GM21619 (cell line): ENCODE data around the gene OCA2.
"Not testable (repeated sequence)": the region's sequence is repeated elsewhere in the genome, so short reads cannot be mapped to it uniquely, and the experiment has no call there.

Source experiments
- ATAC-seq: cut with Tn5 transposase; IDR thresholded peaks from one replicate; pipeline ENCODE4 v1.9.1; 2021; ENCODE audit not compliant: unreplicated experiment

Gene OCA2

GRCh38 chr15:28026221-28026620, 72.9 kb downstream of the OCA2 start:
- ATAC-seq, result no peak

- ATAC-seq, result no peak
These were observed 73.7 kb downstream of the OCA2 start for GRCh38 chr15:28025413-28025812.

GRCh38 chr15:28024889-28025250, 74.2 kb downstream of the OCA2 start:
- no peak for ATAC-seq

DNA sequence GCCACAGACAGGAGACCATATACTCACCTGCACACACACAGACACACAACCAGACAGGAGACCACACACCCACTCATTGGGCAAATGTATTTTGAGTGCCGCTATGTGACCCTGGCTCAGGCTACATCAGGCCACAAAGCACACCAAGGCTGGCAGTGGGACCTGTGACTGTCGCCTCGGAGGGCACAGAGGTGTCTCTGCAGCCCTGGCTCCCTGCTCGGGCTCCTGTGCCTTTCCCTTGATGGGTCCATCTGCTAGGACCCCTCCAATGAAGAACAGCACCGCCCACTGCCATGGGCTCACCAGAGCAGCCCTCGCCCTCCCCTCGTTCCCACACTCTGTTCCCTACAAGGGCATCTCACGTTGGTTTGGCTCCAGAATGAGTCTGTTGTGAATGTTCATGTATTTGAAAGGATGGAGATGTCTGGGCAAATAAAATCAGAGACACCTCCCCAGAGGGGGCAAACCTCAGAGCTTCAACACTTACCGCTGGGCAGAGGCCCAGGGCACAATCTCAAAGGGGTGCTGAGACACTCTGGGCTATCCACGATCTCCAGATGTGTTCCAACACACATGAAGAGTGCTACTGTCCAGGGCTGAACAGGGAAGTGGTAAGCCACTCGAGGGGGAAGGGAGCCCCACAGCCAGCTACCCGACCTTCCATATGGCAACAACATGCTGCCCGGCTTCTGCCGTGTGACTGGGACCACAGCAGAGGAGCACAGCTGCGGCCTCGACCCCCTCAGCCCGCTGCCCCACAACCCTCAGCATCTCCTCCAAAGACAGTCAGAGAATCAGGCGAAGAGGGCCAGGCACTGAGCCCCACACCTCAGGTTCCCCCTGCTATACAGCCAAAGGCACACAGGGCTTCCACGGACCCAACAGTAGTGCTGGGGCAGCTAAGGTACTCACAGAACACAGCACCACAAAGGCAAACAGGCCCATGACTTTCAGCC, 74.9 kb downstream of the OCA2 start:
- ATAC-seq, result no peak

DNA sequence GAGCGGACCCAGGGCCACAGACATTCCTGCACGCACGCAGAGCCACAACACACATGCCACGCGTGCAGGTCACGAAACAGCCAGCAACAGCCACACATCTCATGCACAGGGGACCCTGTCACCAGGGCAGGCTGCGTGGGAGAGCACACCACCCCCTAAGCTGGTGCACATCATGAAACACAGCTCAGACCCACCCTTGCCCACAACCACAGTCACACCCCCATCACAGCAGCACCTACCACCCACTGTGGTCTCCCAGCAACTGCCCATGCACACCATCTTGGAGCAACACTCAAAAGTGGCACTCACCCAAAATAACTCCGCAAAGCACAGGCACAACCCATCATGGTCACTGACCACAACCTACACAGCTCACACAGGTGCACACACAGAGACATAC, 75.7 kb downstream of the OCA2 start:
- no peak for ATAC-seq

DNA sequence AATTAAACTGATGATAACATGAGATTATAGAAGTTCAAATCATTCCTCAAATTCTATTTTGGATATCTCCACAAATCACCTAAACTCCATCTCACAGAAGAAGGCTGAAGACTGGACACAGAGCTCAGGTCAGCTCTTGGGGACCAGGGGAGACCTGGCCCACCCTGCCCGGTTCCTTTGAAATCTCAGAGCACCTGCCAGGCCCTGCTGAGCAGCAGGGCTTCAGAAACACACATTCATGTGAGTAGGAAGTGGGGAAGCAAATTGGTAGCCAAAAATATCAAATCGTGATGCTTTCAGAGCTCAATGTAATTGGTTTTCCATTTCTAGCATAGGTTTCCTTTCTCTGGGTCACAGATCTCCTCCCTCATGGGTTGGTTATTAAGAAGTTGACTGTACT, 76.2 kb downstream of the OCA2 start:
- ATAC-seq, result no peak

DNA sequence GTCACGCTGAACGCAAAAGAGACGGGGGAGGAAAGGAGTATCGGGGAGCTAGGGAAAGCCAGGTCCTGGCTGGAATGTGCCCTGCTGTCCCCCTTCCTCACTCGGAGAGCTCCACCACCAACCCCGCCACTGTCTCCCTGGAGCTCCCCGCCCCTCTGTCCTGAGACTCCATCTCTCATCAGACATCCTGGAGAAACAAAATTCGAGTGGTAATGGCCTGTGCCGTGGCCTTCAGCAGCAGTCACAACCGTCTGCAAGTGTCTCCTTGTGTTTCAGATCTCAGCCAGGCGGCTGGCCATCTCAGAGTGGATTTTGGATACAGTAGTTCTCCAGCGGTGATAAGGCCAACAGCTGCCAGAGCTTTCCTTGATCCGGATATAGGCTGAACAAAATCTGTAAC, 76.9 kb downstream of the OCA2 start:
- ATAC-seq, result no peak

DNA sequence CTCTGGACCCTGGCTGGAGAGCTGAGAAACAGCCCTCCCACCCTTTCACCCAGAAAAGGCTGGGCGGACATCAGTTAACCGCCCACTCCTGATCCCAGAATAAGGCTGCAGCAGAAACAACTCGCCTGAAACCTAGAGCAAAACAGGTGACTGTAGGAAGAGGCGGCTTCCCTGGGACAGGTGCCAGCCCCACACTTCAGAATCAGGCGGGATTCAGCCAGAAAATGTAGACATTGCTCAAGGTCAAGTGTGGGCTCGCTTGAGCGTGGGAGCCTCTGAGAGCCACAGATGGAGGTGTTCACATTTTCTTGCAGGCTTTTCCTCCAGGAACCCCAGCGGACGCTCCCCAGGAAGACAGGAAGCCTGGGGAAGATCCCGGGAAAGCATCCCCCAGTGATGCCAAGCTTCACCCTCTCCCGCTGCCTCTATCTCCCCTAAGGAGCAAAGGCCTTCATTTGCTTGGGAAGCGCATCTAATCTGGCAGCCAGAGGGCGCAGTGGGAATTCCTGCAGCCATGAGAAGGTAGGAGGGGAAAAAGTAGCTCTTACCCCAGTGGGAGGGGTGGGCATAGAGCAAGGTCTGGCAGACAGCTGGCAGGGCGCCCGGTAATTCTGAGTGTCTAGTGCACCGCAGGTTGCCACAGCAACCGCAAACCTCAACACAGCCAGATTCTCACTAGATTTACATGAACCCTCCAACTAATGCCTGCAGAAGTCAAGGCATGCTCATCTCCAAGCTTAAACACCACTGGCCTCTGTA, 77.7 kb downstream of the OCA2 start:
- no peak for ATAC-seq

- no peak for ATAC-seq
These were observed 78.5 kb downstream of the OCA2 start for GRCh38 chr15:28020644-28021043.

DNA sequence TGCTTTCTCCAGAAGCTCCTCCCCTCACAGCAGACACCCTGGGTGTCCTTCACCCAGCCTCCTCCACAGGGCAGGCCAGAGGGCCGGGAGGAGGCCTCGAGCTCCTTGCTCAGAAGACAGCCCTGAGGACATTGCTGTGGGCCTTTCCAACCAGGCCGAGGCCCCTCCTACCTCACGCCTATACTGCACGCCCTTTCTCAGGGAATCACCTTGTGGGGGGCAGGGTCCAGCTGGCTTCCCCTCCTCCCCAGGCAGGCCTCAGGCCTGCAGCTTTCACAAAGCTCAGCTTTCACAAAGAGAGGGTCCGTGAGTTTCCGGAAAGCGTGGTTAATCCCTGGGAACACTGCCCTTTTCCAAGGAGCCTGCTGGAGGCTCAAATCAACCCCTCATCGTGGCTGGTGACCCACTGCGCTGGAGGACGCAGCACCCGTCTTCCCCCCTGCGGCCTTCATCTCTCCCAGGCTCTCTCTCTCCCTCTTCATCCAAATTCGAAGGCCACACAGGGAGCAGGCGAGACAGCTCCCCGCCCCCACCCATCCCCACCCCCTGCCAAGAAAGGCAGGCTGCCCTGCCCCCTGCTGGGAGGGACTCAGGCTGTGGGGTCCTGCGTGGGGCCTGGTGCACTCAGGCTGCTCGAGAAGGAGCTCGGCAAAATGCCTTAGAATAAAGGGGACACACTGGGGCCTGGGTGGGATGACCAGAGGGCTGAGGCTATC, 79.4 kb downstream of the OCA2 start:
- no peak for ATAC-seq

- no peak for ATAC-seq
These were observed 80.6 kb downstream of the OCA2 start for GRCh38 chr15:28018291-28019044.

DNA sequence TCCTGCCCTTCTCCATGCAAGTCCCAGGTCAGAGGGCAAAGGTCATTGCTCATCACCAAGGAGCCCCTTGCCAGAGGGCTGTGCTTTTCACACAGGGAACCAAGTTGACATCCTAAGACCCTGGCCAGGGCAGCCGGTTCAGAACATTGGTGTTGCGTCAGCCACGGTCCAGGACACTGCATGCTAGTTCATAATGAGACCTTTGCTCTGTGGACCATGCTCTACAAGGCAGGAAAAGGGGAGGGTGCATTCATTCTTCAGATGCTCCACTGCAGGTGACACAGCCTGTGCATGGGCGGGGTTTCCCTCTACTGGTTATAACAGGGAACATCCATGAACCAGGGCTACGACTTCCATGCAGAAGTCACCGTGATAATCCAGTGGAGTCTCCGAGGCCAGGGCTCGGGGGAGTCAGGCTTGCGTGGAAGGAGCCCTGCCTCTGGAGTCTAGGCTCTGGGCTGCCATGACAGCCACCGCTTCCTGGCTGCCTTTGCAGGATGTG, 81.6 kb downstream of the OCA2 start:
- ATAC-seq, result no peak

GRCh38 chr15:28015855-28016254, 83.3 kb downstream of the OCA2 start:
- ATAC-seq, result no peak

DNA sequence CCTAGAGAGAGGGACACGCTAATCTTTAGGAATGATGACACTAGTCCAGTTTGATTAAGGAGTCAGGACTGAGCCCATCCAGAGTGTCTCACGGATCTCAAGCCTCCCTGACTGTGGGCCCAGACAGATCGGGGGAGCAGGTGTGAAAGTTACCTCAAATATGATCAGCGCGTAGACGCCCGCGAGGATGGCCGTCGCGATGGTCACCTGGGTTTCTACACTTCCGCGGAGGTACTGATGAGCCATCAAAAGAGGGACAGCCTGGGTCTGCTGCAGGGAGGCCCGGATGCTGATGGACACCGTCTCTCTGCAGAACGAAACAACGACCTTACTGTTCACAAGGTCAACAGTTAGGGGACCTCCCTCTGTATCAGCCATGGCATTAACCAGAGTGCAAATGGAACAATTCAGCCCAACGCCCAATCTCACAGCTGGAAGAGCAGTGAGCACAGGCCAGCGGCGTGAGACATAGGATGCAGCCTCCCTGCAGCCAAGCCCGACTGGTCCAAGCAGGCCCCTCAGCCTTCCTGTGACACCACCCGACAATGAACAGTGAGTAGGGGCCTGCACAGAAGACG, 84.4 kb downstream of the OCA2 start:
- no peak for ATAC-seq

- no peak for ATAC-seq
These were observed 85.1 kb downstream of the OCA2 start for GRCh38 chr15:28013976-28014375.

DNA sequence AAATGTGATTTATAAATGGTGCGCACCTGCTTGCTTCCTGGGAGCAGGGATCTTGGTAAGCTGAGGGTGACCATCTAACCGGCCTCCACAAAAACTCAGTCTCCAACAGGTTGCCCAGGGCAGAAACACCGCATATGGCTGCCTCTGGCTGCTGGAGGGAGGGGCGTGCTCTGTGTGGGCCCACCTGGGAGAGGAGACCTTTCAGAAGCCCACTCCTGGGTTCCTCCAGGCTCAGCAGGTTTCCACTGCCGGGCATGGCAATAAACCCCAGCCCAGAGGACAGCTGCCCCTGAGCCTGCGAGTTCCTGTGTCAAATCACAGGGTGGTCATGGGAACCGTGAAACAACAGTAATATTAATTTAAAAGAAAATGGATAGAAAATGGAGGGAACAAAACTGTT, 85.6 kb downstream of the OCA2 start:
- no peak for ATAC-seq

GRCh38 chr15:28012231-28012630, 86.9 kb downstream of the OCA2 start:
- ATAC-seq, result no peak

GRCh38 chr15:28008175-28008574, 90.9 kb downstream of the OCA2 start:
- not testable (repeated sequence) for ATAC-seq

DNA sequence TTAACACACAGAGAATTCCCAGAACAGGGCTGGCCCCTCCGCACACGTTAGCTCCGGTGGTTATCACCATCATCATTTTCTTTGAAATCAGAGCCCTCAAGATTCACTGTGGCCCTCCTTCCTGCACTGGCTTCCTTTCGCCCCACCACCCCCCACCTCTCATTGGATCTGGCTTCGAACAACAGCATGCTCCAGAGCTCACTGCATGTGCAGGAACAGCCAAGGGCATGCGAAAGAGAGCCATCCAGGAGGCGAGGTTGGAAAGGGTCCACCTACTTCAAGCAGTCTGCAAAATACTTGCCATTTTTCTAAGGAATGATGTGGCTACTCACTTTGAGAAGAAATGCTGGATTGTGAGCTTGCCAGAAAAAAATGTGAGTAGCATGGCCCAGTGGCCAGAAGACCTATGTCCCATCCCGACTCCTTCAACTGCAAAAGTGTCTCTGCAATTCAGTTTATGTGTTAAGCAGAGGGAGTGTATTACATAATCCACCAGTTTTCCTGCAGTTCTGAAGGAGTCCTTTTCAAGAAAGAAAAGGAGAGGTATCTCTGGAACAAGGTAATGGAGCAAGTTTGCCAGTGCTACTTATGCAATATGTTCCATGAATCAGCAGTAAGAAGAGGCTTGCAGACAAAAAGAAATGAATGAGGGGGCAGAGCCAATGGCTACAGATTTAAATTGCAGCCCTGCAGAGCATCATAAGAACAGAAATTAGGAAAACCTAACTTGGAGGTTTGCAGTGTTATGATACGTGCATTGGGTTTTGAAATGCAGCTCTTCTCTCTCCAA, 92.8 kb downstream of the OCA2 start:
- ATAC-seq, result no peak
